Panc1 (cell line): ENCODE results near the gene NTN5.

Experiments
- POLR2AphosphoS5 ChIP-seq: IDR thresholded peaks from 2 replicates; pipeline ENCODE4 v1.6.1; 2012; ENCODE audit warnings: mild to moderate bottlenecking, low read depth, low read length, moderate library complexity
- TF ChIP-seq, protein P1 (sequence below): fragments of 450-650 bp; IDR thresholded peaks from 2 replicates; pipeline ENCODE4 v1.5.1; 2017; ENCODE audit warnings: mild to moderate bottlenecking

DNA sequence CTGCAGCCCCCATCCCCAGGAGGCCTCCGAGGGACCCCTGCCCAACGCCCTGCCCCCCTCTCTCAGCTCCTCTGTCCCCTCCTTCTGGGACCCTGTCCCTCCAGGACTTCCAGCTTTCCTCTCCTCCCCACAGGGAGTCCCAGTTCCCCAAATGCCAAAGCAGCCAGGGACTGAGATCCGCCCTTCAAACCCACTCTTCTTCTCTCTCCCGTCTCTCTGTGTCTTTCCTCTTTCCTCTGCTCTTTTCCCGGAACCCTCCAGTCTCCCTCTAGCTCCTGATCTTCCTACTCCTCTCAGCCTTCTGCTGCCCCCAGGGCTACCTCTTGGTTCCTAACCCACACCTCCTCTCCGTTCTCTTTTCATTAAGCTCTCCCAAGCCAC lies 27.2 kb downstream of the NTN5 start:
- TF ChIP-seq POLR2AphosphoS5: no peak
- TF ChIP-seq, protein P1, sequence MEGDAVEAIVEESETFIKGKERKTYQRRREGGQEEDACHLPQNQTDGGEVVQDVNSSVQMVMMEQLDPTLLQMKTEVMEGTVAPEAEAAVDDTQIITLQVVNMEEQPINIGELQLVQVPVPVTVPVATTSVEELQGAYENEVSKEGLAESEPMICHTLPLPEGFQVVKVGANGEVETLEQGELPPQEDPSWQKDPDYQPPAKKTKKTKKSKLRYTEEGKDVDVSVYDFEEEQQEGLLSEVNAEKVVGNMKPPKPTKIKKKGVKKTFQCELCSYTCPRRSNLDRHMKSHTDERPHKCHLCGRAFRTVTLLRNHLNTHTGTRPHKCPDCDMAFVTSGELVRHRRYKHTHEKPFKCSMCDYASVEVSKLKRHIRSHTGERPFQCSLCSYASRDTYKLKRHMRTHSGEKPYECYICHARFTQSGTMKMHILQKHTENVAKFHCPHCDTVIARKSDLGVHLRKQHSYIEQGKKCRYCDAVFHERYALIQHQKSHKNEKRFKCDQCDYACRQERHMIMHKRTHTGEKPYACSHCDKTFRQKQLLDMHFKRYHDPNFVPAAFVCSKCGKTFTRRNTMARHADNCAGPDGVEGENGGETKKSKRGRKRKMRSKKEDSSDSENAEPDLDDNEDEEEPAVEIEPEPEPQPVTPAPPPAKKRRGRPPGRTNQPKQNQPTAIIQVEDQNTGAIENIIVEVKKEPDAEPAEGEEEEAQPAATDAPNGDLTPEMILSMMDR: no peak
